HG02981 (cell line): Measurements from ENCODE around the gene TM6SF1.
"Not testable (repeated sequence)": the region's sequence is repeated elsewhere in the genome, so short reads cannot be mapped to it uniquely, and the experiment has no call there.

Source experiments
- ATAC-seq: cut with Tn5 transposase; IDR thresholded peaks from one replicate; pipeline ENCODE4 v1.9.1; 2021; ENCODE audit warnings: mild to moderate bottlenecking, moderate library complexity; ENCODE audit not compliant: unreplicated experiment

The TM6SF1 gene

DNA sequence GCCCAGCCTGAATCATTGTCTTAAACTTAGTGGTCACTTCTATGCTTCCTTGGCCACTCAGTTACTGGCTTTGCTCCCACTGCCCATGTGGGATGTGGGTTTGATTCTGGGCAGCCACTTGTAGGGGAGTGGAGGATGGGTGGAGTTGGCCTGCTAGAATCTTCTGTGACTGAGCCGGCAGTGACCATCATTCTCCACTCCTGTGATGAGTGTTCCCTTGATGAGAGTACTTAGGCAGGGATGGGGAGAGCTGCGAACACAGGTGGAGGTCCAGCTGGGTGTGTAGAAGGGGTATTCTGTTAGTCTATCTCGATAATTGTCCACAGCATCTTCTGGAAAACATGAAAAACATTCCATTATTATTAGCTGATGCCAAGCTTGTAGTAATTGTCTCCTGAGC lies 8.0 kb downstream of the TM6SF1 start:
- ATAC-seq: no peak

DNA sequence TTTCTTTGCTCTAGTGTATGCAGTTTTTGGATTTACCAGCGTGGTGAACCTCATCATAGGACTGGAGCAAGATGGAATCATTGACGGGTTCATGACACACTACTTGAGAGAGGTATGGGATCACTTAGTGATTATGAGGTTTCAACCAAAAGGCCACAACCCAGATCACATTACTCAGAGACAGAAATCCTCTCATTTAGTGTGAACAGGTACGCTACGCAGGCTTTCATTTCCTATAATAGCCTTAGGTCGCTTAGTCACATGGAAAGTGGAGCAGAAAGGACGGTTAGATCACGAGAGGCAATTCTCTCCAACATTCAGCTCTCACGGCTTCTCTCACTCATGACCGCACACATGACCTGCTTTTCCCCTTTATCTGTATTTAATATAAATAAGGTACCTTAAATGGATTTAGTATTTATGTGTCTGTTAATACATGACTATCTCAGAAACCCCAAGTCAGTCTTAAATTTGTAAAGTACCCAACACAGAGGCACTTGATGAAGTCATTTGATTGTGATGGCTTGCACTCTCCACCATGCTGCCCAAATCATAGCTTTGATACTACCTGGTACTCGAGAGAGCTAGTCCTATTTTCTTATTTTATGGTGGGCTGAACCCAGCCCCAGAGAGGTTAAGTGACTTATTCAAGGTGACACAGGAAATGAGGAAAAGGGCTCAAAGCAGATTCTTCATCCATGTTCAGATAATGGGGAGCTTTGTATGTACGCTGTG lies 8.6 kb downstream of the TM6SF1 start:
- peak; percentile 68 for ATAC-seq

DNA sequence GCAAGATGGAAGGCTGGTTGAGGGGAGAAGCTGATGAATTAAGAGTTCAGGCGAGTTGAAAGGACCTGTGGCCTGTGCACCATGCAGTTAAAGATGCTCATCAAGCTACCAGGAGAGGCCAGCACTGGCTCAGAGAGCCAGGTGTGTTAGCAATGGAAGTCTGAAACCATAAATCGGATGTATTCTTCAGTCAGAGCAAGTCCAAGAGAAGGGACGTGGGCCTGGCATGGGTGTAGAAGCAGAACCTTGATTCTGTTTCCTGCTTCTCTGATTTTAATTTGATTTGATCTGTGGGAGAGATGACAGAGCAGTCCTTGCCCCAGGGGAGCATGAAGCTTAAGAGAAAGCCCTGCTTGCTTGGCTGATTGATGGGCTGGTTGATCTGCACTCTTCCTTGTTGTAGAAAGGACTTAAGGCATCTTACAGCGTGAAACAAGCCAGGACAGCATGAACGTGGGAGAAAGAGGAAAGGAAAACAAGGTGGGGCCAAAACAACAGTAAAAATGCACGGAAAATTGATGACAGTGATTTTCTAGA lies 10.9 kb downstream of the TM6SF1 start:
- ATAC-seq: no peak

DNA sequence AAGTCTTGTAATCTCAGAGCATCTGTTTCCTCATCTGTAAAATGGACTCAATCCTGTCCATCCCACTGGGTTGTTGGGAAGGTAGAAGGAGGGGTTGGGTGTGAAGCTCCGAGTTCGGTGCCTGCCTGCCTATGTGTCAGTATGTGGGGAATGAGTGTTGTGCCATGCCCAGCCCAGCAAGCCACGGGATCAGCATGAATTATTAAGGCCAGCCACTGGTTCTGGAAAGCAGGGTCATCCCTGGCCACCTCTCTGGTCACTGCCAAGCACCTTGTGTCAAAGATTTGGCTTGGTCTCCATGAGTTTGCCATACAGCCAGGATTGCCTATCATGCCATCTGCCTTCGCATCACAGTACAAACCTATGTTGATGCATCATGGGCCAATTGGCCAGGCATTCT lies 11.5 kb downstream of the TM6SF1 start:
- ATAC-seq: no peak

DNA sequence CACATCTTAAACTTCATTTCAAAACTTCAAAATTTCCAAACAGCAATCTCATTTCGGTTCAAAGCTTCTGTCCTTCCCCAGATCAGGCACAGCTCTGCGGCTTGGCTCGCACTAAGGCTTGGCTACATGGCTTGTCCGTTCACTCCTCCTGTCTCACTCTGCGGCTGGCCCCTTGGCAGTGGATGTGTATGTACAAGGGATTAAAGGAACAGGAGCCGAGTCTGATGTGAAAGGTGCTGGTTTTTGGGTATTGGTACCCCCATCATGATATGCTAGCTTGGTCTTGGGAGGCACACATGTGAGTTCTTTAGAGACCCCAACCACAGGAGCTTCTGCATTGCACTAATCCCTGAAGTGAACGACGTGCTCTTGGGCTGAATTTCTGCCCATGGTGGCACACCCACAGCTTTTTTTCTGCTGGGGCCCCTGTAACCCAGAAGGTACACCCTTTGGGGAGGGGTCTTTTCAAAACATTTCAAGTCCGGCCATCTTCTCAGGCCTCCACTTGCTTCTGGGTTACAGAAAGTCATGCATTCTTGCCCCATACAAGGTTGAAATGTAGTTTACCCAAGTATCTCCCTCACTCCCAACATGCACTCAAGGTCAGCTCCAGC lies 12.6 kb downstream of the TM6SF1 start:
- ATAC-seq: no peak

DNA sequence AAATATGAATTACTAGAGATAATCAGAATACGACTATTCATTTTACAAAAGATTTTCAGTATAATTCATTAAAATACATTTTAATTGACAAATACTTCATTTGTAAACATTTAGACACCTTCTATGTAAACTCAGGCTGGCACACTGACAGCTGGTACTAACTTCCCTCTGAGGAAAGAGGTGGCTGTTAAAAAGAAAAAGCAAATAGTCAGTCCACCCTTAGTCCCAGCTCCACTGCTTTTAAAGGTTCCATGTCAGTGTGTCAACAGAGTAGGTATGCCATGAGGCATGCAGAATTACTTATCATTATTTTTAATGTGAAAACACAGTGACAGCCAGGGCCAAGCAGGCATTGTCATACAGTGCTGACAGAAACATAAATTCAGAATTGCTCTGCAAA lies 16.1 kb downstream of the TM6SF1 start:
- ATAC-seq: no peak

DNA sequence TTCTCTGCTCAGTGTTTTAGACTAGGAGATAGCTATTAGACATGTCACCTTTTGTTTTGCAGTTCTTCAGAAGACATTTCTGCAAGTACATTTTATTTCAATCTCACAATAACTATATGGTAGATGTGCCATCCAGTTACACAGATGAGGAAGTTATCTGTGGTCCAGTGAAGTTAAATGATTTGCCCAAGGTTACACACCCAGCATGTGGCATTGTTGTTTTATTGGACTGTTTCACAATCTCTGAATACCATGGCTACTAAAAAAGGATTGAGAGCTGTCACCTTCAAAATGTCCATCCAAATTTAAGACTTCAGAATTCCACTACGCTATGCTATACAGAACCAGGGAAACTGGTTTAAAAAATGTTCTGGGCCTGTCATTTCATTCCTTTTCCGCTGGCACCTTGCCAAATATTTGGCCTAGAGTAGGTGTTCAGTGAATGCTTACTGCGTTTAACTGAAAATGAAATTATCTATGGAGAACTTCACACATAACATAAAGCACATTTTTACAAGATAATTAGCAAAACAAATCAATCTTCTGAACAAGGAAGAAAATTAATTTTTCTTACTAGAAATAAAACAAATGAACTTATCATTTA lies 20.2 kb downstream of the TM6SF1 start:
- no peak for ATAC-seq

DNA sequence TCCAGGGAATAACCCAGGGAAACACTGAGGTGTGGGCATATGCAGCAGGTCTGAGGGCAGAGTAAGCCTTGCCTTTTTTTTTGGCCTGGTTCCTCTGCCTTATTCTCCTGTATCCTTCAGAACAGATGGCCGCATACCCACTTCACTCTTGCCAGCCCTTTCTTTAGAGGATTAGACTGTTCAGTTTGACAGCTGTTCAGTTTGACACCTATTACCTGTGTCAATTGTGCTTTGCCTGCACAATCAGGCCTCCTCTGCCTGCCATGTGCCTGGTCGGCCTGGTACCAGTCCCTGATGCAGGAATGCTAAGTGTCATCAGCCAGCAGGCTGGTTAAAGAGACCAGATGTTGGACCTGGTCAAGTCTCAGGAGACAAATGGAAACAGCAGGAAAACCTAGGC lies 22.3 kb downstream of the TM6SF1 start:
- ATAC-seq: no peak

DNA sequence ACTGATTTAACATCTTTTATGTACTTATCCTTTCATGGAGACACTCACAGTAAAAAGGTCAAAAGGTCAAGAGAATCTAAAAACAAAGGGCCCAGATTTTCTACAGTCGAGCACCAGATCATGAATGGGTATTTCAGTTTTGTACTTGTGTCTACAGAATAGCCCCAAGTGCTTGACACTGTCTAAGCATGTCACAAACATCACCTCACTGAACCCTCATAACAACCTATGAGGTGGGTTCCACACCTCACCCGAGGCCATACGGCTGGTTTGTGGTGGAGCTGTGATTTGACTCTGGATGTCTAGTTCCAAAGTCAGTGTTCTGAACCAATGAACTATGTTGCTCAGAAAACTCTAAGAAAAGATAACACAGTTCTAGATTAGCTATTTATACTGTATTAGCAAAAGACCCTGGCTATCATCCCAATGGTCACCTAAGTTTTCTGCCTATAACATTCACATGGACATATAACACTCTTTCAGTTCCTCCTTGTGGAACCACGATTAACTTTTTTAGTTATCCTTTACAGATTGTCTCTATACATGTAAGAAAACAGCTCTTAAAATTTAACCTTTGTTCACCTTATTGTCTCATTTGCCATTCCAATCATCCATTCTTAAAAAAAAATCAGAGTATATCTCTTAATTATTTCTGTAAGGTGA lies 25.5 kb downstream of the TM6SF1 start:
- ATAC-seq: peak; percentile 65

DNA sequence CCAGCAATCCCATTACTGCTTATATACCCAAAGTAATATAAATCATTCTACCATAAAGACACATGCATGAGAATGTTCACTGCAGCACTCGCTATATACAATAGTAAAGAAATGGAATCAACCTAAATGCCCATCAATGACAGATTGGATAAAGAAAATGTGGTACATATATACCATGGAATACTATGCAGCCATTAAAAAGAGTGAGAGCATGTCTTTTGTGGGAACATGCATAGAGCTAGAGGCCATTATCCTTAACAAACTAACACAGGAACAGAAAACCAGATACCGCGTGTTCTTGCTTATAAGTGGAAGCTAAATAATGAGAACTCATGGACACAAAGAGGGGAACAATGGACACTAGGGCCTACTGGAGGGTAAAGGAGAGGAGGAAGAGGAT lies 34.7 kb downstream of the TM6SF1 start:
- ATAC-seq: not testable (repeated sequence)

DNA sequence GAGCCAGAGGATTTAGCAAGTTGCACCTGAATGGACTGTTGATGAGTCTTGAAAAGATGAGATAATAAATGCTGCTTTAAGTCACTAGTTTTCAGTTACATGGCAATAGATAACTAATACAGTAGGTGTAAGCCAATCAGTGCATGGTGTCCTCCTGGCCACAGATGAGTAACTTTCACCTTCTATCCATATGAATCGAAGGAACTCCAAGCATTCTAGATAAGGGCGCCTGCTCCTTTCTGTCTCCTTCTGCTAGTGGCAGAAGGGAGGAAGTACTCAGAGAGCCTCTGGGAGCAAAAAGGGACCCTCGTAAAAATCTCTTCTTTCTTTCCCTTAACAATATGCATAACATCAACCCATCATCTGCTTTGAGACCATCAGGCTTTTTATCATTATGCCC lies 37.3 kb downstream of the TM6SF1 start:
- no peak for ATAC-seq

DNA sequence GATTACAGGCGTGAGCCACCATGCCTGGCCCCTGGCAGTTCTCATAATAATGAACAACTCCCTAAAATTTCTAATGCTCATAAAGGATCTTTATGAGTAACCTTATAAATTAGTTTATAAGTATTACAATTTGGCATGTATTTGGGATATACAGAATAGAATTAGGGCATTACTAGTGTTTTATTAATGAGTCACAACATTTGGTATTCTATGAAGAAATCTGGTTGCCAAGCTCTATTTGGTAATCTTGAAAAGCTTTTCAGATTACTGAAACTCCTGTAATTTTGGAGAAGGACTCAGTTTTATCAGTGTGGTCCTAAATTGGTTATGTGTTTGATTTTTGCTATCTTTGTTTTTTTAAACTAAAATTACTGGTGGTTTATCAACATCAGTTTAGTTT lies 45.8 kb downstream of the TM6SF1 start:
- no peak for ATAC-seq

DNA sequence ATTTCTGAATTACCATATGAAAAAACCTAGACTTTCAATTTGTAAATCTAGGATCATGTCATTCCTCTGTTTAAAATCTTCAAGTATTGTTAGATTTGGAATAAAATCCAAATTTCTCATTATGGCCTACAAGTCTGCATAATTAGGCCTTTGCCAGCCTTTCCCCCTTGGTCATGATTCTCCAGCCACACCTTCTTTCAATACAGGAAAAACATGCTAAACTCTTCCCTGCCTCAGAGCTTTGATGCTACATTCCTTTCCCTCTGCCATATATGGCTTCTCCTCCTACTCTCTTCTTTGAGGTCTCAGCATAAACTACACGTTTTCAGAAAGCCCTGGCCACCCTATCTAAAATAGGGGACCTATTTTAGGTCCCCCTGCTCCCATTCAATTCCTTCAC lies 48.5 kb downstream of the TM6SF1 start:
- no peak for ATAC-seq

DNA sequence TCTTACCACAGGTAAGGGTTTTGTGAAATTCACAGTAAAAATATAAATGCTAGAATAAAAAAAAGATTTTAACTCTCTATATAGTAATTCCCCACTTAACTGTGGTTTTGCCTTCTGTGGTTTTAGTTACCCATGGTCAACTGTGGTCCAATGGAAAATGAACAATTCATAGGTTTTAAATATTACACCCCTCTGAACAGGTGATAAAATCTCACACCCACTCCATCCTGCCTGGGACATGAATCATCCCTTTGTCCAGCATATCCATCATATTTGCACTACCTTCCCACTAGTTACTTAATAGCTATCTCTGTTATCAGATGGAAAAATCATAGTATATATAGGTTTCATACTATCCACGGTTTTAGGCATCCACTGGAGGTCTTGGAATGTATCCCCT lies 50.9 kb downstream of the TM6SF1 start:
- ATAC-seq: no peak

DNA sequence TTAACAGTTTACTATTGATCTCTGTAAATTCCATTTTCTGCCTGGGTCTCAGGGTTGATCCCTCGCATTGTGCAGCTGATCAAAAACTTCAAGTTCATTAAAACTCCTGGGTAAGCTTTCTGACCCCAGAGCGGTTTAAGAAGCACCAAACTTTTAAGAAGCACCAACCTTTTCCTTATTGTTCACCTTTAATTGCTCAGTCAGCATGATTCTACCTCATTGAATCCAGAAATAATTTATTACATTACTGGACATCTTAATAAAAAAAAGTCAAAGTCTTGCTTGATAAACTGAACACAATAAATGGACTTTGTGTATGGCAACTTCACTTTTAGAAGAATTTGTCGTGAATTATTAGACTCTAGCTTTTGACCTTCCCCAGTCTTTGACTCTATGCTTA lies 53.3 kb downstream of the TM6SF1 start:
- no peak for ATAC-seq

DNA sequence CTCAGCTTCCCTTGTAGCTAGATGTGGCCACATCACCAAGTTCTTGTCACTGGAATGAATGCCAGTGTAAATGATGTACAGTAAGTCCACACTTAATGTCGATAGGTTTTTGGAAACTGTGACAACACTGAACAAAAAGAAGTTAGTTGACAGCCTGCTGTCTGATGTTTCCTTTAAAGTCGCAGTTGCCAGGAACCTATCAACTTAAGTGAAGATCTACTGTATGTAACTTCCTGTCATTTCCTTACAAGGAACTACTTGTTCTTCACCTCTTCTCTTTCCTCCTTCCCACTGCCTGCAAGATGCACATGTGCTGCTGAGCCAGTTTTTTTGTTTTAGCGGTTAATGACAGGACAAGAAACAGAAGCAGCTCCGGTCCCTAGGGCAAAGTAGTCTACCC lies 55.6 kb downstream of the TM6SF1 start:
- ATAC-seq: no peak

DNA sequence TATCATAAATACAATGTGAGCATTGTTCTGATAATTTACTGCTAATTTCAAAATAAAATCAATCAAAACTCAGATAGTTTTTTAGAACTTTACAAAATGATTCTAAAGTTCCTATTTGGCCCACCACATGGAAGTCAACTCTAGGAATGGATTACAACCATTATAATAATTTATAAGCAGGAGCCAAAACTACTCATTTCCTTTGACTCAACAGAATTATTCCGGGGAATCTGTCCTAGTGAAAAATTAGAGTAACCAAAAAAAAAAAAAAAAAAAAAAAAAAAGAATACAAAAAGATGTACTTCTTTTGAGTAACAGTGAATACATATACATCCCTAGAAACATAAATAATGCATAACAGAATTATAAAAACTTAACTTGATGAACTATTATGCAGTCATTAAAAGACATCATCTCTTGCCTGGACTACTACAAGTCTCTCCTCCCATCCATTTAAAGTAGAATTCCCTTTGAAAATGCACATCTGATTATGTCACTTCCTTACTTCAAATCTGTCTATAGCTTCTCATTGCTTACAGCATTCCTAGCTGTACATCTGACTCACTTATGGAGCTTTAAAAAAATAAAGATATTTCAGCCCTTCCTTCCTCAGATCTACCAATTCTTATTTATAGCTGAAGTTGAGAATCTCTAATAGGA lies 56.8 kb downstream of the TM6SF1 start:
- no peak for ATAC-seq

DNA sequence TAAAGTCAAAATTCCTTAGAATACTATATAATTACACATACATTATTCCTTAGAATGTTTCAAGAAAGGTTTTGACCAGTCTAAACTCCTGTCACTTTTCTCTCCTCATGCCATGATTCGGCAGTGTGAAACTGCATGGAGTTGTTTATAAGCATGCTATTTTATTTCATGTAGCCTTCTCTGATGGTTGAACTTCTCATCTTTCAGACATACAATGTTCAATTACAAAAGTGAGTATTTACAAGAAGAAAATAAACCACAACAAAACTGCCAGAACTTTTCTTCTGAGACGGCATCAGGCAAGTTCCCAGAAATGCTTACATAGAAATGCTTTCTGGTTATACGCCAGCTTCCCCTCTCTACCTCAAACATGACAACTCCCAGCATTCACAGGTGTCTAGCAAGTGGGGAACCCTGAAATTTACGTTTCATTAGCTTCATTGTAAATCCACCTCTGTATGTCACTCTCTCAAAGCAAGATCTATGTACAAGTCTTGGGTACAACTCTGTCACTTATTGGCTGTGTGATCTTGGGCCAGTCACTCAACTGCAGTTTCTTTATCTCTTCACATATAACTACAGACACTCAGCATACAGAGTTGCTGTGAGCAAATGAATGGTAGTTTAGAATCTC lies 57.4 kb downstream of the TM6SF1 start:
- no peak for ATAC-seq

DNA sequence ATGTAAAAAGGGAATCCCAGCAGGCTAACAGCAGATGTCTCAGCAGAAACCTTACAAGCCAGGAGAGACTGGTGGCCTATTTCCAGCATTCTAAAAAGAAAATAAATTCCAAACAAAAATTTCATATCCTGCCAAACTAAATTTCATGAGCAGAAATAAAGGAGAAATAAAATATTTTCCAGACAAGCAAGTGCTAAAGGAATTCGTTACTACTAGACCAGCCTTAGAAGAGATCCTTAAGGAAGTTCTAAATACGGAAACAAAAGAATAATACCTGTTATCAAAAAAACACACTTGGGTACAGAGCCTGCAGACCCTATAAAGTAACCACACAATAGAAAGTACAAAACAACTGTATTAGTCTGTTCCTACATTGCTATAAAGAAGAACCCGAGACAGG lies 58.8 kb downstream of the TM6SF1 start:
- ATAC-seq: no peak

DNA sequence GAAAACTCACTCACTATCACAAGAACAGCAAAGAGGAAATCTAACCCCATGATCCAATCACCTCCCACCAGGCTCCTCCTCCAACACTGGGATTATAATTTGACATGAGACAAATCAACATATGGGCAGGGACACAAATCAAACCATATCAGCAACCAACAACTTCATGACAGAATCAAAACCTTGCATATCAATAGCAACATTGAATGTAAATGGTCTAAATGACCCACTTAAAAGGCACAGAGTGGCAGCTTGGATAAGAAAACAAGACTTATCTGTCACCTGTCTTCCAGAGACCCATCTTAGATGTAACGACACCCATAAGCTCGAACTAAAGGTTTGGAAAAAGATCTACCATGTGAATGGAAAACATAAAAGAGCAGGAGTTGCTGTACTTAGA lies 59.4 kb downstream of the TM6SF1 start:
- ATAC-seq: no peak

DNA sequence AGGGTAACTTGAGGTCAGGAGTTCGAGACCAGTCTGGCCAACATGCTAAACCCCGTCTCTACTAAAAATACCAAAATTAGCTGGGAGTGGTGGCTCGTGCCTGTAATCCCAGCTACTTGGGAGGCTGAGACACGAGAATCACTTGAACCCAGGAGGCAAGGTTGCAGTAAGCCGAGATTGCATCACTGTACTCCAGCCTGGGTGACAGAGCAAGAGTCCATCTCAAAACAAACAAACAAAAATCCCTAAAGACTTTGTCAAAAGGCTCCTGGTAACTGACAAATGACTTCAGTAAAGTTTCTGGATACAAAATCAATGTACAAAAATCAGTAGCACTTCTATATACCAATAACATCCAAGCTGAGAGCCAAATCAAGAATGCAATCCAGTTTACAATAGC lies 62.1 kb downstream of the TM6SF1 start:
- ATAC-seq: not testable (repeated sequence)
